Transverse colon (tissue), 4 donors: ENCODE measurements around the gene DAB2IP.

Experiments
- EP300 ChIP-seq: sonication (generic); formaldehyde crosslinking; IDR thresholded peaks from one replicate; pipeline ENCODE4 v1.6.1; 2017; ENCODE audit warnings: antibody characterized with exemption, low read depth
- POLR2A ChIP-seq: fragments of 450-650 bp; IDR thresholded peaks from one replicate; pipeline ENCODE4 v1.6.1; 2016; ENCODE audit warnings: antibody characterized with exemption, mild to moderate bottlenecking, moderate library complexity
- POLR2AphosphoS5 ChIP-seq, 3 donors: sonication (generic); formaldehyde crosslinking; IDR thresholded peaks; one replicate each; pipeline ENCODE4 v1.6.1; 2016; ENCODE audit warnings: antibody characterized with exemption in 3 of 3
- TF ChIP-seq, protein P1 (sequence below), 5 experiments: fragments of 200-600 bp in 3 of 5; fragments of 450-650 bp in 2 of 5; sonication (generic) in 3 of 5; IDR thresholded peaks; 1 replicate in 2 of 5; 2 replicates in 3 of 5; pipeline ENCODE4 v1.5.1; 2016 to 2017; ENCODE audit warnings: antibody characterized with exemption in 5 of 5, inconsistent platforms in 3 of 5, mild to moderate bottlenecking in 2 of 5, moderate library complexity in 1 of 5

DNA sequence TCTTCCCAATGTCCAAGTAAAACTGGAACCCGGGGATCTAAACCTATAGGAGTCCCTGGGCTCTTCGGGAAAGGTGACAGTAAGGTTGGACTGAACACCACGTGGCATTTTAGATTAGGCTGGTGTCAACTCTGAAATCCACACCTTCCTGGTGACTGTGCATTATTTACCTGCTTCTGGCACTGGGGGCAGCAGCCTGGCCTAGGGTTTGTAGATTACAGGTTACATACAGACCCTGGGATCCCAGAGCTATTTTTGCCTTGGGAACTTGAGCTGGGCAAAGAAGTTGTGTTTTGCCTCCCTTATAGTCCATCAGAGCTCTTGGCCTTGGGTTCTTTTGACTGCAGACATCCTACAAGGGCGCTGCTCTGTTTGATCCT is 173.2 kb downstream of the DAB2IP start:
- no peak for TF ChIP-seq POLR2A
- TF ChIP-seq, protein P1, sequence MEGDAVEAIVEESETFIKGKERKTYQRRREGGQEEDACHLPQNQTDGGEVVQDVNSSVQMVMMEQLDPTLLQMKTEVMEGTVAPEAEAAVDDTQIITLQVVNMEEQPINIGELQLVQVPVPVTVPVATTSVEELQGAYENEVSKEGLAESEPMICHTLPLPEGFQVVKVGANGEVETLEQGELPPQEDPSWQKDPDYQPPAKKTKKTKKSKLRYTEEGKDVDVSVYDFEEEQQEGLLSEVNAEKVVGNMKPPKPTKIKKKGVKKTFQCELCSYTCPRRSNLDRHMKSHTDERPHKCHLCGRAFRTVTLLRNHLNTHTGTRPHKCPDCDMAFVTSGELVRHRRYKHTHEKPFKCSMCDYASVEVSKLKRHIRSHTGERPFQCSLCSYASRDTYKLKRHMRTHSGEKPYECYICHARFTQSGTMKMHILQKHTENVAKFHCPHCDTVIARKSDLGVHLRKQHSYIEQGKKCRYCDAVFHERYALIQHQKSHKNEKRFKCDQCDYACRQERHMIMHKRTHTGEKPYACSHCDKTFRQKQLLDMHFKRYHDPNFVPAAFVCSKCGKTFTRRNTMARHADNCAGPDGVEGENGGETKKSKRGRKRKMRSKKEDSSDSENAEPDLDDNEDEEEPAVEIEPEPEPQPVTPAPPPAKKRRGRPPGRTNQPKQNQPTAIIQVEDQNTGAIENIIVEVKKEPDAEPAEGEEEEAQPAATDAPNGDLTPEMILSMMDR (IDR thresholded peaks at IDR 0.05), result no peak
- TF ChIP-seq POLR2AphosphoS5 (IDR thresholded peaks at IDR 0.05), result no peak
- TF ChIP-seq EP300, result no peak
